Mesendoderm (in vitro differentiated cells): ENCODE data around the gene HDAC5.
"Not testable (repeated sequence)": the region's sequence is repeated elsewhere in the genome, so short reads cannot be mapped to it uniquely, and the experiment has no call there.

Source experiments
- DNase-seq: peaks from one replicate; pipeline ENCODE4 v3.0.0; 2013
- H2AK5ac ChIP-seq: 2 replicates; pipeline ENCODE4 v1.6.1; 2013; ENCODE audit warnings: low read length, inconsistent platforms
- H2BK120ac ChIP-seq: 2 replicates; pipeline ENCODE4 v1.6.1; 2013; ENCODE audit warnings: low read depth, mild to moderate bottlenecking, low read length, moderate library complexity, mixed read lengths
- H2BK15ac ChIP-seq: replicated peaks from 2 replicates; pipeline ENCODE4 v1.6.1; 2013; ENCODE audit warnings: low read depth, mild to moderate bottlenecking, moderate library complexity
- H2BK5ac ChIP-seq: 2 replicates; pipeline ENCODE4 v1.6.1; 2013; ENCODE audit warnings: low read length, inconsistent platforms
- H3K18ac ChIP-seq: 2 replicates; pipeline ENCODE4 v1.6.1; 2013; ENCODE audit warnings: mild to moderate bottlenecking, low read length, mixed read lengths
- H3K23ac ChIP-seq: one replicate; pipeline ENCODE4 v1.6.1; 2013; ENCODE audit warnings: low read length
- H3K27ac ChIP-seq: 2 replicates; pipeline ENCODE4 v1.5.1; 2013; ENCODE audit warnings: low read depth, mild to moderate bottlenecking, inconsistent platforms, low read length, moderate library complexity
- H3K27me3 ChIP-seq: 2 replicates; pipeline ENCODE4 v1.6.1; 2013; ENCODE audit warnings: low read length, control low read depth, mild to moderate bottlenecking, inconsistent platforms; ENCODE audit not compliant: insufficient read depth, poor library complexity
- H3K36me3 ChIP-seq: 2 replicates; pipeline ENCODE4 v1.6.1; 2013; ENCODE audit warnings: low read length, inconsistent platforms; ENCODE audit not compliant: control insufficient read depth, insufficient read depth
- H3K4ac ChIP-seq: one replicate; pipeline ENCODE4 v1.6.1; 2013; ENCODE audit warnings: low read depth, mild to moderate bottlenecking, low read length, moderate library complexity
- H3K4me1 ChIP-seq: 2 replicates; pipeline ENCODE4 v1.6.1; 2013; ENCODE audit warnings: low read depth, low read length, inconsistent platforms; ENCODE audit not compliant: control insufficient read depth
- H3K4me2 ChIP-seq: 2 replicates; pipeline ENCODE4 v1.6.1; 2013; ENCODE audit warnings: low read length
- H3K4me3 ChIP-seq: 2 replicates; pipeline ENCODE4 v1.5.1; 2013; ENCODE audit warnings: mild to moderate bottlenecking, low read length
- H3K56ac ChIP-seq: one replicate; pipeline ENCODE4 v1.6.1; 2013; ENCODE audit warnings: low read length
- H3K79me1 ChIP-seq: 2 replicates; pipeline ENCODE4 v1.6.1; 2013; ENCODE audit warnings: low read length, inconsistent platforms
- H3K79me2 ChIP-seq: 2 replicates; pipeline ENCODE4 v1.6.1; 2013; ENCODE audit warnings: mild to moderate bottlenecking, low read length; ENCODE audit not compliant: control insufficient read depth, insufficient read depth
- H3K9ac ChIP-seq: 2 replicates; pipeline ENCODE4 v1.6.1; 2013; ENCODE audit warnings: low read length, inconsistent platforms
- H4K5ac ChIP-seq: one replicate; pipeline ENCODE4 v1.6.1; 2013; ENCODE audit warnings: low read length
- H4K8ac ChIP-seq: one replicate; pipeline ENCODE4 v1.6.1; 2013; ENCODE audit warnings: low read depth, mild to moderate bottlenecking, control low read depth, low read length, moderate library complexity
- WGBS: extraction: QIAGEN DNeasy Blood & Tissue Kit; methylation state at CpG from one replicate; pipeline ENCODE4 v1.1.7; 2013; ENCODE audit warnings: low lambda C conversion rate, missing lambda C conversion rate; ENCODE audit not compliant: insufficient coverage; ENCODE audit errors: extremely low coverage; 5-methylcytosine and 5-hydroxymethylcytosine counted together

HDAC5 gene

DNA sequence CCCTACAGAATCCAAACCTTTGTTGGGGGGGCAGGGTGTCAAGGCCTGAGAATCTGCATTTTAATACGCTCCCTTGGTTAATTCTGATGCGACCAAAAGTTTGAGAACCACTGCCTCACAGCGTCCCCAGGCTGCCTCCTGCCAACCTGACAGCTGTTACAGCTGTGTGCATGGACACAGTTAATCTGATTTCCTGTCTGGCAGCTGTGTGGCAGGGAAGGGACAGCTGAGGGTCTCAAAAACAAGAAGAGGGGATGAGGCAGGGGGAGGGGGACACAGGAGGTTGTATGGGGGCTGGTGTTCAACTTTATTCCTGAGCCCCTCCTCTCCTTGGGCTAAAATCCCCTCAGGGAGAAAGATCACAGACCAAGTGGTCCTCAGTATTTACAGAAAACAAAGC lies 17.5 kb downstream of the HDAC5 start:
- Histone ChIP-seq H3K79me1 (peaks cover 26% of the 10 kb centered on the region), H3K36me3 (no peaks in the 10 kb centered on the region), H4K5ac (no peak overlapping the region), H3K56ac (peak overlapping the region; percentile 6), H2BK120ac (no peak overlapping the region), H3K18ac (no peak overlapping the region), H2BK5ac (no peak overlapping the region), H3K23ac (no peak overlapping the region), H3K4me1 (peaks cover 4% of the 10 kb centered on the region), H3K4me2 (no peak overlapping the region), H2BK15ac (no peak overlapping the region), H4K8ac (no peak overlapping the region), H3K9ac (no peak overlapping the region), H3K27ac (no peak overlapping the region), H3K27me3 (no peaks in the 10 kb centered on the region), H3K79me2 (peaks cover 4% of the 10 kb centered on the region), H2AK5ac (no peak overlapping the region), H3K4ac (no peak overlapping the region), H3K4me3 (no peak overlapping the region)
- DNase-seq, result peak; percentile 48
- no CpG with 5 or more reads among the region's 3 CpGs for WGBS

GRCh38 chr17:44105483-44105882 lies 18.0 kb downstream of the HDAC5 start:
- no peak overlapping the region for H3K23ac ChIP-seq

GRCh38 chr17:44102849-44103622 lies 20.4 kb downstream of the HDAC5 start:
- Histone ChIP-seq H3K27me3 (no peaks in the 10 kb centered on the region), H3K23ac (no peak overlapping the region), H2BK15ac (no peak overlapping the region), H3K4me2 (no peak overlapping the region), H3K36me3 (no peaks in the 10 kb centered on the region), H2BK120ac (no peak overlapping the region), H4K8ac (no peak overlapping the region), H3K27ac (peak overlapping the region; percentile 32), H3K79me2 (peaks cover 2% of the 10 kb centered on the region), H3K4me1 (peaks cover 4% of the 10 kb centered on the region), H3K9ac (no peak overlapping the region), H3K56ac (peak overlapping the region; percentile 17), H3K18ac (no peak overlapping the region), H3K4ac (no peak overlapping the region), H2AK5ac (no peak overlapping the region), H2BK5ac (no peak overlapping the region), H3K79me1 (peaks cover 14% of the 10 kb centered on the region), H3K4me3 (no peak overlapping the region), H4K5ac (no peak overlapping the region)
- no CpG with 5 or more reads among the region's 16 CpGs for WGBS
- peak; percentile 89 for DNase-seq

More at GRCh38 chr17:44105483-44105882, 18.0 kb downstream of the HDAC5 start:
- peaks cover 4% of the 10 kb centered on the region for H3K4me1 ChIP-seq
- no peak overlapping the region for H3K4ac ChIP-seq
- H3K4me3 ChIP-seq, result no peak overlapping the region
- H3K27me3 ChIP-seq, result no peaks in the 10 kb centered on the region
- no peak overlapping the region for H2BK5ac ChIP-seq
- H4K8ac ChIP-seq, result no peak overlapping the region
- no peak overlapping the region for H3K56ac ChIP-seq
- H3K4me2 ChIP-seq, result no peak overlapping the region
- peaks cover 26% of the 10 kb centered on the region for H3K79me1 ChIP-seq
- H2AK5ac ChIP-seq, result no peak overlapping the region
- H4K5ac ChIP-seq, result no peak overlapping the region
- no peaks in the 10 kb centered on the region for H3K36me3 ChIP-seq
- H3K27ac ChIP-seq, result no peak overlapping the region
- no peak overlapping the region for H2BK120ac ChIP-seq
- no peak overlapping the region for H3K9ac ChIP-seq
- no peak for DNase-seq
- H3K79me2 ChIP-seq, result peaks cover 4% of the 10 kb centered on the region
- H2BK15ac ChIP-seq, result no peak overlapping the region
- no peak overlapping the region for H3K18ac ChIP-seq
- WGBS, result no CpG with 5 or more reads among the region's 3 CpGs

DNA sequence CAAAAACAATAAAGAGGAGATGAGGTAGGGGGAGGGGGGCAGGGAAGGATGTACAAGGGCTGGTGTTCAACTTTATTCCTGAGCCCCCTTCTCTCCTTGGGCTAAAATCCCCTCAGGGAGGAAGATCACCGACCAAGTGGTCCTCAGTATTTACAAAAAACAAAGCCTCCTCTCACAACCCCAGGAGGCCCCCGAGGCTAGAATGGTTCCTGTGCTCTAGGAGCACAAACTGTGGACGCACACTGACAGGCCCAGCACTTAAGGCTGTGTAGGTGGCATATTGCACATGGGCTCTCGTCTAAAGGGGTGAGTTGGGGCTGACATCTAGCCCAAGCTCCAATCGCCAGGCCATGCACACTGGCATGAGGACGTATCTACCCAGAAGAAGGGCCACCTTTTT lies 21.6 kb downstream of the HDAC5 start:
- H3K27ac ChIP-seq, H2BK120ac ChIP-seq, H3K4me3 ChIP-seq, H3K4me1 ChIP-seq, H4K8ac ChIP-seq, H3K9ac ChIP-seq, H3K56ac ChIP-seq, H4K5ac ChIP-seq, H2BK15ac ChIP-seq, H3K18ac ChIP-seq, H3K4me2 ChIP-seq, H3K4ac ChIP-seq, H3K23ac ChIP-seq, H2BK5ac ChIP-seq, DNase-seq, H3K27me3 ChIP-seq, H3K79me2 ChIP-seq, H3K36me3 ChIP-seq, H2AK5ac ChIP-seq: not testable (repeated sequence)
- H3K79me1 ChIP-seq, result peaks cover 21% of the 10 kb centered on the region
- no CpG with 5 or more reads among the region's 6 CpGs for WGBS

GRCh38 chr17:44097110-44097958 lies 26.1 kb downstream of the HDAC5 start:
- peaks cover 3% of the 10 kb centered on the region for H3K79me2 ChIP-seq
- H3K18ac ChIP-seq, result no peak overlapping the region
- peak overlapping the region; percentile 70 for H3K56ac ChIP-seq
- no peak for DNase-seq
- H4K5ac ChIP-seq, result no peak overlapping the region
- H3K36me3 ChIP-seq, result no peaks in the 10 kb centered on the region
- no CpG with 5 or more reads among the region's 13 CpGs for WGBS
- no peak overlapping the region for H3K9ac ChIP-seq
- H3K4me2 ChIP-seq, result no peak overlapping the region
- H3K4ac ChIP-seq, result no peak overlapping the region
- no peak overlapping the region for H2BK120ac ChIP-seq
- no peak overlapping the region for H2BK5ac ChIP-seq
- peaks cover 15% of the 10 kb centered on the region for H3K79me1 ChIP-seq
- H4K8ac ChIP-seq, result no peak overlapping the region
- H3K4me1 ChIP-seq, result peaks cover 7% of the 10 kb centered on the region
- peak overlapping the region; percentile 94 for H2AK5ac ChIP-seq
- peak overlapping the region; percentile 76 for H3K27ac ChIP-seq
- H3K27me3 ChIP-seq, result no peaks in the 10 kb centered on the region
- H3K4me3 ChIP-seq, result no peak overlapping the region
- no peak overlapping the region for H3K23ac ChIP-seq
- H2BK15ac ChIP-seq, result no peak overlapping the region
